ENCODE measurements around the gene PDE8B. TPM values are rescaled to one million over a fixed set of nuclear protein-coding genes. Genes with fewer than 3 reads are reported as not detected.

PDE8B gene
- total and polyA plus RNA-seq, 2 donors (not counting 1 experiment from before 2014, with no cell fraction given): 0.07 TPM; not detected in 1

DNA sequence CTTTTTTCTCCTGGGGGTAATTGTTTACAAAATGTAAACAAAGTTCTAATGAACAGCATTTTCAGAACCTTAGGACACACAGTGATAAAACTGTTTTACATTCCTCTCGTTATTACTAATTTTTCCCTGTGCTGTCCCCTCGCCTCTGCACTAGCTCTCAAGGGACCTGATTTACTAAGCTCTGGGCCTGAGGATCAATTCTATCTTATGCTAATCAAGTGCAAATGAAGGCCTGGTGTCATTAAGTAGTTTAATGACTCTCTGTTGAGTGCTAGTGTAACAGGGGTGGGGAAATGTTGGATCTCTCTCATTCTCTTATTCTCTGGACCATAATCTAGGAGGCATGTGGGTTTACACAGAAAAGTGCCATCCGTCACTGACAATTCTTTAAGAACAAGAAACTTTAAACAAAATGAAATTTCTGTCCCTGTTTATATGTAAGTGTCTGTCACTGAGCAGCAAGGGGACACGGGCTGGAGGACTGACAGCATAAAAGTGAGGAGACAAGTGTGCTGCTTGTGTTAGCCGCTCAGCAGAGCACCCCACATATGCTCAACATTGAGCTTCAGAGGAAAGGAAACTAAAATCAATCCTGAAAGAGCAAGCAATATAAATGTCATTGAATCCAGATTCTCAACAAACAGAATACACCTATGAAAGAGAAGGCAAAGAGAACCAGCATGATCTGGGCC, 166.3 kb downstream of the PDE8B start:
- CTCF ChIA-PET: no interaction called here
- H3K27me3 Mint-ChIP-seq: no peaks in the 10 kb centered on the region
- 63% methylated on average over 2 of the region's 5 CpGs for WGBS (ENCODE audit: insufficient coverage)

DNA sequence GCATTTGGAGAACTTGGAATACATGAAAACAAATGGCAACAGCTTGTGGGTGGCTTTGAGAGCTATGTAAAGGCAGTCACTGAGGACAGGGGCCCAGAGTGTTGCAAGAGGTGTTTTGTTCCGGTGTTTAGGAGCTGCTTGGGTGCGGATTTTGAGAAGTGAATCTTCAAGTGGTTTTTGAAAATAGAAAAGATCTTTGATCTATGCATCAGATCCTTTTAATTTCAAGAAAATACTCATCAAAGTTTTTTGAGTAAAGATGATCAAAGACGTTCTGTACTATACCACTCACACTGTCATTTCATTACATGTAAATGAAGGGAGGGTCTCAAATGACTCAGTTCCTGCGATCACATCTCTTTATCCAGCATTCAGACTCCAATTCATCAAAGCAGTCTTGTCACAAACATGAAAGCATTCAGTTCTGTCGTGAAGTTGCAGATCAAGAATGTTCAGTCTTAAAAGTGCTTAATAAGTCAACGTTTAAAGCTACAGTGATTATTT, 169.1 kb downstream of the PDE8B start:
- ATAC-seq (ENCODE audit: low read depth): no peak
- no peak overlapping the region for H3K27ac Mint-ChIP-seq

More for the DNA sequence above, 166.3 kb downstream of the PDE8B start:
- no peaks in the 10 kb centered on the region for H3K9me3 Mint-ChIP-seq (ENCODE audit: insufficient read depth)
- intact Hi-C loops (cut with micrococcal nuclease): no loop called here
- POLR2A ChIA-PET: no interaction called here
- no peak overlapping the region for H3K27ac Mint-ChIP-seq
- Histone ChIP-seq H3K79me2 (ENCODE audit: control insufficient read depth, insufficient read depth, low read length) (no peaks in the 10 kb centered on the region), H3K9ac (ENCODE audit: low read length) (no peak overlapping the region), H2AFZ (ENCODE audit: insufficient read depth, low read depth, low read length, poor library complexity, severe bottlenecking) (no peak overlapping the region), H3K27me3 (replicated peaks in 1 of 4; ENCODE audit: control extremely low read depth in 1 of 4, control insufficient read depth in 3 of 4, insufficient read depth in 4 of 4, low read length in 3 of 4) (no peaks in the 10 kb centered on the region), H3K36me3 (replicated peaks in 1 of 2; ENCODE audit: control extremely low read depth in 1 of 2, control insufficient read depth in 1 of 2, extremely low read depth in 1 of 2, insufficient read depth in 2 of 2, low read length in 1 of 2) (no peaks in the 10 kb centered on the region), H3K4me2 (replicated peaks; ENCODE audit: low read depth, low read length, poor library complexity, severe bottlenecking) (no peak overlapping the region), H4K20me1 (ENCODE audit: control insufficient read depth, insufficient read depth, low read length, poor library complexity, severe bottlenecking) (no peaks in the 10 kb centered on the region), H3K9me3 (ENCODE audit: control extremely low read depth in 1 of 3, control insufficient read depth in 2 of 3, insufficient read depth in 1 of 3, low read length in 2 of 3) (no peaks in the 10 kb centered on the region), H3K4me3 (ENCODE audit: control extremely low read depth in 1 of 5, extremely low read depth in 1 of 5, insufficient read depth in 1 of 5, low read depth in 2 of 5, low read length in 4 of 5) (no peak overlapping the region), H3K4me1 (ENCODE audit: control insufficient read depth in 2 of 2, insufficient read depth in 2 of 2, low read length in 2 of 2) (no peaks in the 10 kb centered on the region), H3K27ac (ENCODE audit: low read length in 2 of 2) (no peak overlapping the region)
- no peak for DNase-seq
- H3K4me1 Mint-ChIP-seq: peaks cover 13% of the 10 kb centered on the region
- TF ChIP-seq, protein P1, sequence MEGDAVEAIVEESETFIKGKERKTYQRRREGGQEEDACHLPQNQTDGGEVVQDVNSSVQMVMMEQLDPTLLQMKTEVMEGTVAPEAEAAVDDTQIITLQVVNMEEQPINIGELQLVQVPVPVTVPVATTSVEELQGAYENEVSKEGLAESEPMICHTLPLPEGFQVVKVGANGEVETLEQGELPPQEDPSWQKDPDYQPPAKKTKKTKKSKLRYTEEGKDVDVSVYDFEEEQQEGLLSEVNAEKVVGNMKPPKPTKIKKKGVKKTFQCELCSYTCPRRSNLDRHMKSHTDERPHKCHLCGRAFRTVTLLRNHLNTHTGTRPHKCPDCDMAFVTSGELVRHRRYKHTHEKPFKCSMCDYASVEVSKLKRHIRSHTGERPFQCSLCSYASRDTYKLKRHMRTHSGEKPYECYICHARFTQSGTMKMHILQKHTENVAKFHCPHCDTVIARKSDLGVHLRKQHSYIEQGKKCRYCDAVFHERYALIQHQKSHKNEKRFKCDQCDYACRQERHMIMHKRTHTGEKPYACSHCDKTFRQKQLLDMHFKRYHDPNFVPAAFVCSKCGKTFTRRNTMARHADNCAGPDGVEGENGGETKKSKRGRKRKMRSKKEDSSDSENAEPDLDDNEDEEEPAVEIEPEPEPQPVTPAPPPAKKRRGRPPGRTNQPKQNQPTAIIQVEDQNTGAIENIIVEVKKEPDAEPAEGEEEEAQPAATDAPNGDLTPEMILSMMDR (IDR thresholded peaks at IDR 0.05): no peak
- TF ChIP-seq EZH2 (IDR thresholded peaks at IDR 0.05; ENCODE audit: borderline replicate concordance, insufficient read depth, low read depth, low read length, poor library complexity, severe bottlenecking): no peak
- no peak overlapping the region for H3K4me3 Mint-ChIP-seq
- no peak for ATAC-seq (ENCODE audit: low read depth)

More for the DNA sequence above, 169.1 kb downstream of the PDE8B start:
- Mint-ChIP-seq H3K4me1 (peaks cover 17% of the 10 kb centered on the region), H3K4me3 (peak overlapping the region; percentile 24), H3K9me3 (ENCODE audit: insufficient read depth) (no peaks in the 10 kb centered on the region), H3K27me3 (no peaks in the 10 kb centered on the region)
- no peaks in the 10 kb centered on the region for H3K27me3 ChIP-seq (replicated peaks in 1 of 4; ENCODE audit: control extremely low read depth in 1 of 4, control insufficient read depth in 3 of 4, insufficient read depth in 4 of 4, low read length in 3 of 4)
- DNase-seq: no peak
- H3K9me3 ChIP-seq (ENCODE audit: control extremely low read depth in 1 of 3, control insufficient read depth in 2 of 3, insufficient read depth in 1 of 3, low read length in 2 of 3): no peaks in the 10 kb centered on the region
- intact Hi-C loops (cut with micrococcal nuclease): no loop called here
- H3K27ac ChIP-seq (ENCODE audit: low read length in 2 of 2): no peak overlapping the region
- H3K4me2 ChIP-seq (replicated peaks; ENCODE audit: low read depth, low read length, poor library complexity, severe bottlenecking): no peak overlapping the region
- H3K4me1 ChIP-seq (ENCODE audit: control insufficient read depth in 2 of 2, insufficient read depth in 2 of 2, low read length in 2 of 2): no peaks in the 10 kb centered on the region
- H3K4me3 ChIP-seq (ENCODE audit: control extremely low read depth in 1 of 5, extremely low read depth in 1 of 5, insufficient read depth in 1 of 5, low read depth in 2 of 5, low read length in 4 of 5): no peak overlapping the region
- H4K20me1 ChIP-seq (ENCODE audit: control insufficient read depth, insufficient read depth, low read length, poor library complexity, severe bottlenecking): no peaks in the 10 kb centered on the region
- H3K9ac ChIP-seq (ENCODE audit: low read length): no peak overlapping the region
- ChIA-PET CTCF (interaction anchor here (0.5 kb wide), 1 partner anchor 927 kb away, joined by 3 read pairs; no protein-coding TSS in a partner anchor), POLR2A (no interaction called here)
- no peak overlapping the region for H2AFZ ChIP-seq (ENCODE audit: insufficient read depth, low read depth, low read length, poor library complexity, severe bottlenecking)
- H3K36me3 ChIP-seq (replicated peaks in 1 of 2; ENCODE audit: control extremely low read depth in 1 of 2, control insufficient read depth in 1 of 2, extremely low read depth in 1 of 2, insufficient read depth in 2 of 2, low read length in 1 of 2): no peaks in the 10 kb centered on the region
- no peaks in the 10 kb centered on the region for H3K79me2 ChIP-seq (ENCODE audit: control insufficient read depth, insufficient read depth, low read length)
- no CpG with 5 or more reads among the region's 6 CpGs for WGBS (ENCODE audit: insufficient coverage)
- TF ChIP-seq, protein P1 (IDR thresholded peaks at IDR 0.05): no peak
- no peak for TF ChIP-seq EZH2 (IDR thresholded peaks at IDR 0.05; ENCODE audit: borderline replicate concordance, insufficient read depth, low read depth, low read length, poor library complexity, severe bottlenecking)
